Measurements from ENCODE around the gene HIPK3. TPM values are rescaled to one million over a fixed set of nuclear protein-coding genes. Genes with fewer than 3 reads are reported as not detected.

The HIPK3 gene
- total and polyA plus RNA-seq, 2 donors (not counting 3 experiments of a cell fraction or from before 2014, with no cell fraction given) = 13.3 to 36.1 TPM

GRCh38 chr11:33329705-33330329 is 72.6 kb downstream of the HIPK3 start:
- H3K27ac ChIP-seq (ENCODE audit: insufficient read depth, low read depth, low read length) = no peak overlapping the region
- no peaks in the 10 kb centered on the region for H3K36me3 ChIP-seq (ENCODE audit: control insufficient read depth in 2 of 2, extremely low read depth in 1 of 2, insufficient read depth in 2 of 2, low read length in 2 of 2)
- H2AFZ ChIP-seq (ENCODE audit: low read depth, low read length) = no peak overlapping the region
- no peaks in the 10 kb centered on the region for H3K27me3 ChIP-seq (ENCODE audit: control insufficient read depth in 2 of 2, insufficient read depth in 2 of 2, low read length in 2 of 2)
- no peak overlapping the region for H3K9ac ChIP-seq (replicated peaks; ENCODE audit: extremely low read depth, insufficient read depth, low read length)
- CTCF ChIA-PET = interaction anchor here (0.7 to 4.3 kb wide), 8 partner anchors 10 to 168 kb away, joined by 3 to 75 read pairs (median 4); partner anchors contain the start of gene CSTF3
- peaks cover 3% of the 10 kb centered on the region for H4K20me1 ChIP-seq (replicated peaks; ENCODE audit: control insufficient read depth, extremely low read depth, insufficient read depth, low read length)
- FAIRE-seq = peak; percentile 73
- H3K79me2 ChIP-seq (ENCODE audit: control insufficient read depth, insufficient read depth, low read length) = peaks cover 38% of the 10 kb centered on the region
- TF ChIP-seq CTCF (IDR thresholded peaks at IDR 0.05; ENCODE audit: extremely low read depth in 1 of 2, insufficient read depth in 1 of 2, low read depth in 1 of 2, low read length in 2 of 2) (peak; percentile 45 to 61), MYC (IDR thresholded peaks at IDR 0.05; ENCODE audit: low read depth, low read length) (no peak)
- DNase-seq (ENCODE audit: low read depth, low spot score) = peak; percentile 75
- no TSS peak for BruUV-seq (replicated peaks)
- intact Hi-C loops (cut with micrococcal nuclease) = loop anchor here (1.0 to 5.0 kb wide), 3 partner anchors 72 to 368 kb away; no protein-coding TSS in a partner anchor
- dilution Hi-C loops (cut with MboI; ENCODE audit: extremely low pct_ligation_motif_present, low sequenced_read_pairs) = no loop called here
- H3K9me1 ChIP-seq (replicated peaks; ENCODE audit: control insufficient read depth, extremely low read depth, insufficient read depth, low read length) = no peaks in the 10 kb centered on the region
- no peak overlapping the region for H3K4me3 ChIP-seq (replicated peaks in 1 of 3; ENCODE audit: insufficient read depth in 1 of 3, low read depth in 1 of 3, low read length in 3 of 3)
- no peak overlapping the region for H3K4me2 ChIP-seq (ENCODE audit: insufficient read depth, low read length)
- POLR2A ChIA-PET = no interaction called here
- H3K9me3 ChIP-seq (replicated peaks; ENCODE audit: control insufficient read depth, insufficient read depth, low read length) = no peaks in the 10 kb centered on the region
- H3K4me1 ChIP-seq (ENCODE audit: control insufficient read depth, extremely low read depth, insufficient read depth, low read length) = no peaks in the 10 kb centered on the region

DNA sequence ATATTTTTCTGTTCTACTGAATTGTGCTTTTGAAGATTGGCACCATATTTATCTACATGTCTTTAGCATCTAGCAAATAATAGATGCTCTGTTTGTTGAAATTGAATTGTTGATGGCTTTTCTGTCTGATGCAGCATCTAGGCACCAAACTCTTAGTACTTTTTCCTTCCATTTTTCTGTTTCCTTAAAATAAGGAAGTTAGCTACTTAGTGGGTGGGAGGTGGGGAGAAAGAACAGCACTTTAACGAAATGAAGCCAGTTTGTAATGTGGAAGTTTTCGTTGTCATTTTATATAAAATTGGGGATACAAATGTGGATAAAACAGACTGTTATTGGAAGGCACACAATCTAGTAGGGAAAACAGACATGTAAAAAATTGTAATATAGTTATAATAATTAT is 76.6 kb downstream of the HIPK3 start:
- no TSS peak for BruUV-seq (replicated peaks)
- H3K27ac ChIP-seq (ENCODE audit: insufficient read depth, low read depth, low read length) = no peak overlapping the region
- H3K9ac ChIP-seq (replicated peaks; ENCODE audit: extremely low read depth, insufficient read depth, low read length) = no peak overlapping the region
- ChIA-PET POLR2A (no interaction called here), CTCF (no interaction called here)
- no peaks in the 10 kb centered on the region for H4K20me1 ChIP-seq (replicated peaks; ENCODE audit: control insufficient read depth, extremely low read depth, insufficient read depth, low read length)
- no peaks in the 10 kb centered on the region for H3K27me3 ChIP-seq (ENCODE audit: control insufficient read depth in 2 of 2, insufficient read depth in 2 of 2, low read length in 2 of 2)
- FAIRE-seq (no peak), DNase-seq (ENCODE audit: low read depth, low spot score) (no peak)
- no peaks in the 10 kb centered on the region for H3K9me3 ChIP-seq (replicated peaks; ENCODE audit: control insufficient read depth, insufficient read depth, low read length)
- H3K4me1 ChIP-seq (ENCODE audit: control insufficient read depth, extremely low read depth, insufficient read depth, low read length) = no peaks in the 10 kb centered on the region
- H3K9me1 ChIP-seq (replicated peaks; ENCODE audit: control insufficient read depth, extremely low read depth, insufficient read depth, low read length) = no peaks in the 10 kb centered on the region
- peaks cover 24% of the 10 kb centered on the region for H3K79me2 ChIP-seq (ENCODE audit: control insufficient read depth, insufficient read depth, low read length)
- H3K4me3 ChIP-seq (replicated peaks in 1 of 3; ENCODE audit: insufficient read depth in 1 of 3, low read depth in 1 of 3, low read length in 3 of 3) = no peak overlapping the region
- H3K4me2 ChIP-seq (ENCODE audit: insufficient read depth, low read length) = no peak overlapping the region
- dilution Hi-C loops (cut with MboI; ENCODE audit: extremely low pct_ligation_motif_present, low sequenced_read_pairs) = no loop called here
- no peak for TF ChIP-seq GATA2 (IDR thresholded peaks at IDR 0.05; ENCODE audit: insufficient read depth, insufficient read length, low read depth, low read length)
- TF ChIP-seq MYC (IDR thresholded peaks at IDR 0.05; ENCODE audit: low read depth, low read length) = no peak
- TF ChIP-seq CTCF (IDR thresholded peaks at IDR 0.05; ENCODE audit: extremely low read depth in 1 of 2, insufficient read depth in 1 of 2, low read depth in 1 of 2, low read length in 2 of 2) = no peak
- TF ChIP-seq, protein P1, sequence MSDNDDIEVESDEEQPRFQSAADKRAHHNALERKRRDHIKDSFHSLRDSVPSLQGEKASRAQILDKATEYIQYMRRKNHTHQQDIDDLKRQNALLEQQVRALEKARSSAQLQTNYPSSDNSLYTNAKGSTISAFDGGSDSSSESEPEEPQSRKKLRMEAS (IDR thresholded peaks at IDR 0.05; ENCODE audit: insufficient read depth, insufficient read length) = no peak
- TF ChIP-seq POLR2A (IDR thresholded peaks at IDR 0.05; ENCODE audit: low read depth, low read length) = no peak
- TF ChIP-seq EZH2 (IDR thresholded peaks at IDR 0.05; ENCODE audit: borderline replicate concordance, low read depth, low read length, severe bottlenecking) = no peak
- no peak for TF ChIP-seq POLR2AphosphoS5 (IDR thresholded peaks at IDR 0.05; ENCODE audit: insufficient read depth, low read depth, low read length)
- no peak for TF ChIP-seq JUN (IDR thresholded peaks at IDR 0.05; ENCODE audit: borderline replicate concordance, insufficient read depth, insufficient read length, low read depth)
- TF ChIP-seq FOS (IDR thresholded peaks at IDR 0.05; ENCODE audit: borderline replicate concordance, insufficient read depth, low read length) = no peak
- intact Hi-C loops (cut with micrococcal nuclease) = no loop called here
- no peak overlapping the region for H2AFZ ChIP-seq (ENCODE audit: low read depth, low read length)
- no peaks in the 10 kb centered on the region for H3K36me3 ChIP-seq (ENCODE audit: control insufficient read depth in 2 of 2, extremely low read depth in 1 of 2, insufficient read depth in 2 of 2, low read length in 2 of 2)
